Endothelial cell of umbilical vein (primary cell): ENCODE data around the gene DYDC2.
A peak's percentile ranks its signal among the peaks of the same experiment; 100 is the strongest.

ENCODE experiments used
- EZH2 ChIP-seq: IDR thresholded peaks from 2 replicates; pipeline ENCODE4 v1.6.1; 2012; ENCODE audit warnings: borderline replicate concordance, low read depth, mild to moderate bottlenecking, moderate library complexity, low read length, inconsistent platforms; ENCODE audit not compliant: severe bottlenecking
- JUN ChIP-seq: IDR thresholded peaks from 2 replicates; pipeline ENCODE4 v1.6.1; 2011; ENCODE audit warnings: borderline replicate concordance, low read depth; ENCODE audit not compliant: insufficient read length, insufficient read depth
- MAX ChIP-seq: IDR thresholded peaks from 2 replicates; pipeline ENCODE4 v1.6.1; 2011; ENCODE audit not compliant: insufficient read depth, insufficient read length
- POLR2A ChIP-seq: IDR thresholded peaks from 2 replicates; pipeline ENCODE4 v1.6.1; 2012; ENCODE audit warnings: low read depth, mild to moderate bottlenecking, control low read depth, low read length
- POLR2AphosphoS5 ChIP-seq: IDR thresholded peaks from 2 replicates; pipeline ENCODE4 v1.6.1; 2012; ENCODE audit warnings: low read depth, mild to moderate bottlenecking, control low read depth, low read length, moderate library complexity; ENCODE audit not compliant: insufficient read depth
- TF ChIP-seq, protein P1 (sequence below), 2 donors: IDR thresholded peaks; 1 replicate in 1 of 2; 2 replicates in 1 of 2; pipeline ENCODE4 v1.5.1; 2011; ENCODE audit warnings: low read length in 2 of 2, mild to moderate bottlenecking in 2 of 2, moderate library complexity in 2 of 2, control low read depth in 1 of 2, inconsistent platforms in 1 of 2, low read depth in 1 of 2; ENCODE audit not compliant: insufficient read depth in 1 of 2; ENCODE audit errors: extremely low read depth in 1 of 2

DNA sequence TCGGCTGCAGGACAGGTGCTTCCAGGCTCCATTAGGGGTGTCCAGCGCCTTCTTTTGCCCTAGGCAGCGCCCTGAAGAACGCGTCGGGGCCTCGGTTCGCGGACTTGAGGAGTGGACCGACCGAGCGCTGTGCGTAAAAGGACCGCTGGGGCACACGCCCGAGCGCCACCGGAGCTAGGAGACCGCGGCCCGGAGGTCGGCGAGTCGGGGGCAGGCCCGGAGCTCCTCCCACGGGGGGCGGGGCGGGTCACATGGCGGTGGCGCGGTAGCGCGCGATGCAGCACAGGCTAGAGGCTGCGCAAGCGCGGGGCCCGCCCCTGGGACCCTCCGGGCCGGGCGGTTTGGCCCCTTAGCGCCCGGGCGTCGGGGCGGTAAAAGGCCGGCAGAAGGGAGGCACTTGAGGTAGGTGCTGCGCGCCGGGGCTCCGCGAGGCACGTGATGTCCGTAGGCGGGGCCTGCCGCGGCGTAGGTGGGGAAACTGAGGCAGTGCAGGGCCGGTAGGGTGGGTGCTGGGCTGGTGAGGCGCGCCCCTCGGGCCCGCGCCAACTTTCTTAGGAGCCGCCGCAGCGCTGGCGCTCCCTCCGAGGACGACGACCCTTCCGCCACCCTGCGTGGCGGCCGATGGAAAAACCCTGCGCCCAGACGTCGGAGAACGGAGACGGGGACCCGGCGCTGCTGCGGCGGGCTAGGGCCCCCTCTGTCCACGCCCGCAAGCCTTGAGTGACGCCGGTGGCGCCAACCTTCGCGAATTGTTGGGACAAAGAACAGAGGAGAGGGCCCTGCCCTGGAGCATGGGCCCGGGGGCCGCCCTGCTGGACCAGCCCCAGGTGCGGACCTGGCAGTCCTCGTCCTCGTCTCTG lies 51.9 kb downstream of the DYDC2 start, which contains the start of gene PRXL2A:
- peak; percentile 48 for TF ChIP-seq POLR2AphosphoS5
- TF ChIP-seq, protein P1, sequence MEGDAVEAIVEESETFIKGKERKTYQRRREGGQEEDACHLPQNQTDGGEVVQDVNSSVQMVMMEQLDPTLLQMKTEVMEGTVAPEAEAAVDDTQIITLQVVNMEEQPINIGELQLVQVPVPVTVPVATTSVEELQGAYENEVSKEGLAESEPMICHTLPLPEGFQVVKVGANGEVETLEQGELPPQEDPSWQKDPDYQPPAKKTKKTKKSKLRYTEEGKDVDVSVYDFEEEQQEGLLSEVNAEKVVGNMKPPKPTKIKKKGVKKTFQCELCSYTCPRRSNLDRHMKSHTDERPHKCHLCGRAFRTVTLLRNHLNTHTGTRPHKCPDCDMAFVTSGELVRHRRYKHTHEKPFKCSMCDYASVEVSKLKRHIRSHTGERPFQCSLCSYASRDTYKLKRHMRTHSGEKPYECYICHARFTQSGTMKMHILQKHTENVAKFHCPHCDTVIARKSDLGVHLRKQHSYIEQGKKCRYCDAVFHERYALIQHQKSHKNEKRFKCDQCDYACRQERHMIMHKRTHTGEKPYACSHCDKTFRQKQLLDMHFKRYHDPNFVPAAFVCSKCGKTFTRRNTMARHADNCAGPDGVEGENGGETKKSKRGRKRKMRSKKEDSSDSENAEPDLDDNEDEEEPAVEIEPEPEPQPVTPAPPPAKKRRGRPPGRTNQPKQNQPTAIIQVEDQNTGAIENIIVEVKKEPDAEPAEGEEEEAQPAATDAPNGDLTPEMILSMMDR (IDR thresholded peaks at IDR 0.05; ENCODE audit: extremely low read depth in 1 of 2, insufficient read depth in 1 of 2, low read depth in 1 of 2, low read length in 2 of 2) = peak in 1 of 2 donors; percentile 4
- peak; percentile 69 for TF ChIP-seq MAX
- peak; percentile 90 for TF ChIP-seq POLR2A
- TF ChIP-seq JUN = no peak
- TF ChIP-seq EZH2 = no peak
